HFFc6 (cell line): ENCODE results near the gene PTPRR. TPM values are rescaled to one million over a fixed set of nuclear protein-coding genes. Genes with fewer than 3 reads are reported as not detected.

Experiments used
- DNase-seq: peaks from one replicate; pipeline ENCODE4 v3.0.0-alpha.2; 2018
- H3K27ac Mint-ChIP-seq: 2 replicates; pipeline ENCODE4 v1.8.0; 2020; ENCODE audit warnings: mild to moderate bottlenecking, mixed read lengths
- H3K27me3 Mint-ChIP-seq: 2 replicates; pipeline ENCODE4 v1.8.0; 2021; ENCODE audit warnings: mild to moderate bottlenecking, moderate library complexity, mixed read lengths; ENCODE audit not compliant: insufficient read depth
- H3K36me3 Mint-ChIP-seq: 2 replicates; pipeline ENCODE4 v1.8.0; 2021; ENCODE audit warnings: low read depth, mixed read lengths
- H3K4me1 Mint-ChIP-seq: 2 replicates; pipeline ENCODE4 v1.8.0; 2020; ENCODE audit warnings: low read depth, mixed read lengths
- H3K4me3 Mint-ChIP-seq: 2 replicates; pipeline ENCODE4 v1.8.0; 2020; ENCODE audit warnings: mild to moderate bottlenecking, moderate library complexity, mixed read lengths
- H3K9me3 Mint-ChIP-seq: 2 replicates; pipeline ENCODE4 v1.8.0; 2020; ENCODE audit warnings: mild to moderate bottlenecking, mixed read lengths
- CTCF ChIP-seq: fragments of 200-600 bp; sonication (generic); IDR thresholded peaks from 2 replicates; pipeline ENCODE4 v1.5.0; 2021; ENCODE audit warnings: antibody characterized with exemption, mild to moderate bottlenecking
- total RNA-seq, 6 experiments: library from RNA; stranded (reverse); fragmentation: NEBNext Ultra II Directional; extraction: Animal tissue kit (Norgen Biotek cat#: 25700); gene quantifications; 2 replicates in 1 of 6; 3 replicates in 5 of 6; pipeline ENCODE4 v1.2.3, GENCODE V29; 2021

PTPRR gene
- total RNA-seq, 6 experiments from 2014 or later = 0.40 to 1.1 (median 0.48) TPM

- H3K4me1 Mint-ChIP-seq = no peaks in the 10 kb centered on the region
- H3K4me3 Mint-ChIP-seq = no peak overlapping the region
- DNase-seq = no peak
- no peak overlapping the region for H3K27ac Mint-ChIP-seq
- TF ChIP-seq CTCF = no peak
- H3K9me3 Mint-ChIP-seq = no peaks in the 10 kb centered on the region
- no peaks in the 10 kb centered on the region for H3K36me3 Mint-ChIP-seq
- no peaks in the 10 kb centered on the region; the same call in 1 of the 2 replicates for H3K27me3 Mint-ChIP-seq
Observed at GRCh38 chr12:70783455-70783854, 137.1 kb downstream of the PTPRR start.

- Mint-ChIP-seq H3K9me3 (no peaks in the 10 kb centered on the region), H3K4me1 (no peaks in the 10 kb centered on the region), H3K4me3 (no peak overlapping the region), H3K27me3 (no peaks in the 10 kb centered on the region), H3K36me3 (no peaks in the 10 kb centered on the region), H3K27ac (no peak overlapping the region)
- DNase-seq = no peak
- no peak for TF ChIP-seq CTCF
Observed at GRCh38 chr12:70779250-70779649, 141.3 kb downstream of the PTPRR start.

DNA sequence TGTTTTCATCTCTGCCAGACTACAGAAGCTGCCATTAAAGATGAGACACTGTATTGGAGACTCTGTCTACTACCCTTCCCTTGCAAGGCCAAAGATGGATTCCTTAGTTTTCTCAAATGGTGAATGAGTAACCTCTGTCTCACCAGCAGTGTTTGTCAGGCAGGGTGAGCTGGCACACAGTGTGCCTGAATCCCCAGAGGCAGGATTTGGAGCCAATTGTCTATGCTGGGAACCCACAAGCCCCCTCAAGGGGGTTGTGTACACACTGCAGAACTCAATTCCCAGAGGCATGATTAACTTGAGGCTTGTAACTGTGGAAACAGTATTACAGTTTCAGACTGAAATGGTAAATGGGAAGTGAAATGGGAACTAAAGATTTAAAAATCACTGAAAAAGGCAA, 146.5 kb downstream of the PTPRR start:
- H3K27ac Mint-ChIP-seq = no peak overlapping the region
- TF ChIP-seq CTCF = no peak
- H3K9me3 Mint-ChIP-seq = no peaks in the 10 kb centered on the region
- H3K36me3 Mint-ChIP-seq = no peaks in the 10 kb centered on the region
- H3K27me3 Mint-ChIP-seq = no peaks in the 10 kb centered on the region
- no peak for DNase-seq
- no peaks in the 10 kb centered on the region for H3K4me1 Mint-ChIP-seq
- no peak overlapping the region for H3K4me3 Mint-ChIP-seq

DNA sequence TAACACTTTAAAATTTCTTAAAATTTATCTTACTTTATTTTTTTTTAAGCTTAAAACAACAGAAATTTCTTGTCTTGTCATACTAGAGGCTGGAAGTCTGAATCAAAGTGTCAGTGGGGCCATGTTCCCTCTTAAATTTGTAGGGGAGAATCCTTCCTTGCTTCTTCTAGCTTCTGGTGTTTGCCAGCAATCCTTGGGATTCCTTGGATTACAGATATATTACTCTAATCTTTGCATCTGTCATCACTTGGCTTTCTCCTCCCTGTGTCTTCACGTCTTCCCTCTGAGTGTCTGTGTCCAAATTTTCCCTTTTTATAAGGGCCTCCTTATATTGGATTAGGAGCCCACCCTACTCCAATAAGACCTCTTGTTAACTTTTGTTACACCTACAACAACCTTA, 147.7 kb downstream of the PTPRR start:
- Mint-ChIP-seq H3K4me3 (no peak overlapping the region), H3K27ac (no peak overlapping the region), H3K27me3 (no peaks in the 10 kb centered on the region), H3K4me1 (no peaks in the 10 kb centered on the region), H3K9me3 (no peaks in the 10 kb centered on the region), H3K36me3 (no peaks in the 10 kb centered on the region)
- TF ChIP-seq CTCF = no peak
- no peak for DNase-seq

DNA sequence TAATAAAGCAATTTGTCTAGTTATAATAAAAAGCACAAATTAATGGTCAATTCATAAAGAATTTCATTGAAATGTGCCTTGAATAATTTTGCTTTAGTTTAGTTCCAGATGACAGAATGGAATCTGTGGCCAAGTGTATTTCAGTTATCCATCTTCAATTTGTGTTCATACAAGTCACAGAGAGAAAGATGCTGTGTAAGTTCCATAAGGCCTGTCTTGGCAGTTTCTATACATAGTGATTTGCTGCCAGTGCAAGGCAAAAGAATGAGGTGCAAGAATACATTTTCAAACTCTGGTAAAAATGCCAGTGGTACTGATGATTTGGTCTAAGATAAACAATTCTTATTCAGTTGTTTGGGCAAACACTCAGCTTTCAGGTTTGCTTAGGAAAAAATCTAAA, 149.0 kb downstream of the PTPRR start:
- Mint-ChIP-seq H3K36me3 (no peaks in the 10 kb centered on the region), H3K9me3 (no peaks in the 10 kb centered on the region), H3K4me1 (no peaks in the 10 kb centered on the region), H3K4me3 (no peak overlapping the region), H3K27ac (no peak overlapping the region), H3K27me3 (no peaks in the 10 kb centered on the region)
- TF ChIP-seq CTCF = no peak
- DNase-seq = no peak

GRCh38 chr12:70763666-70764065, 156.9 kb downstream of the PTPRR start:
- no peaks in the 10 kb centered on the region for H3K9me3 Mint-ChIP-seq
- DNase-seq = no peak
- no peak for TF ChIP-seq CTCF

More at GRCh38 chr12:70763666-70764065, 156.9 kb downstream of the PTPRR start:
- no peaks in the 10 kb centered on the region for H3K36me3 Mint-ChIP-seq
- no peaks in the 10 kb centered on the region; the same call in 1 of the 2 replicates for H3K27me3 Mint-ChIP-seq
- no peak overlapping the region for H3K27ac Mint-ChIP-seq
- no peaks in the 10 kb centered on the region for H3K4me1 Mint-ChIP-seq
- no peak overlapping the region for H3K4me3 Mint-ChIP-seq
